ENCODE measurements around the gene CDK6.

Gene CDK6

GRCh38 chr7:92589056-92589455, 247.3 kb downstream of the CDK6 start:
- no peak for DNase-seq (ENCODE audit: low read depth in 2 of 2)

DNA sequence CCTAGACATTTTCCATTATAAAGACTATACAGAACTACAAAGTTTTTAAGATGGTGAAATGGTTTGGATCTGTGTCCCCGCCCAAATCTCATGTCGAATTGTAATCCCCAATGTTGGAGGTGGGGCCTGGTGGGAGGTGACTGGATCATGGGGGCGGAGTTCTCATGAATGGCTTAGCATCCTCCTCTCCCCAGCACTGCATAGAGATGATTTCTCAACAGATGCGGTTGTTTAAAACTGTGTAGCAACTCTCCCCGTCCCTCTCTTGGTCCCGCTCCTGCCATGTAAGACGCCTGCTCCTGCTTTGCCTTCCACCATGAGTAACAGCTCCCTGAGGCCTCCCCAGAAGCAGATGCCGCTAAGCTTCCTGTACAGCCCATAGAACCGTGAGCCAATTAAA, 247.8 kb downstream of the CDK6 start:
- DNase-seq (ENCODE audit: low read depth in 2 of 2): no peak

GRCh38 chr7:92586841-92587240, 249.5 kb downstream of the CDK6 start:
- DNase-seq (ENCODE audit: low read depth in 2 of 2): no peak

- DNase-seq (ENCODE audit: low read depth in 2 of 2): peak; percentile 16 to 18
These were observed 250.0 kb downstream of the CDK6 start for GRCh38 chr7:92586403-92586802.

DNA sequence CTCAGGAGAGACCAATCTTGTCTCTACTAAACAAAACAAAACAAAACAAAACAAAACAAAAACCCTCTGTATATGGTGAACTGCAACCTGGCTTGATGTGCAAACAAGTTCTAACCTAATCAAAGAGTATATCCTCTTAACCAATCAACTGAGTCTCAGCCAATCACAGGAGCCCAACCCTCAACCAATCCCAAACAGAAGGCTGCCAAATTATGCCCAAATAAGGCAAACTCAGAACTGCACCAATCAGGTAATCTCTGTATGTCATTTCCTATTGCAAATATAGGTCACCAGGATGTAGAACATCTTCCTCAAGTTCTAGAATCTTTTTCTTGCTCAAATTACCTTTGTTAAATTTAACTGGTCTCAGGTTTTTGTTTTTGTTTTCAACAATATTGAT, 251.4 kb downstream of the CDK6 start:
- DNase-seq (ENCODE audit: low read depth in 2 of 2): no peak

DNA sequence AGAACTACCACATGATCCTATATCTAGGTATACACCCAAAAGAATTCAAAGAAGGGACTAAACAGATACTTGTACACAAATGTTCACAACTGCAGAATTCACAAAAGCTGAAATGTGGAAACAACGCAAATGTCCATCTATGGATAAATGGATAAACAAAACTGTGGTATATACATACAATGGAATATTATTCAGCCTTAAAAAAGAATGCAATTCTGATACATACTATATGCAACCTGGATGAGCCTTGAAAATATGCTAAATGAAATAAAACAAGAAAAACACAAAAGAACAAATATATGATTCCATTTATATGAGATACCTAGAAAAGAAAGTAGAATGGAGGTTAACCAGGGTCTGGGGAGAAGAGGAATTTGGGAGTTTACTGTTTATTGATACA, 253.4 kb downstream of the CDK6 start:
- DNase-seq (ENCODE audit: low read depth in 2 of 2): no peak

DNA sequence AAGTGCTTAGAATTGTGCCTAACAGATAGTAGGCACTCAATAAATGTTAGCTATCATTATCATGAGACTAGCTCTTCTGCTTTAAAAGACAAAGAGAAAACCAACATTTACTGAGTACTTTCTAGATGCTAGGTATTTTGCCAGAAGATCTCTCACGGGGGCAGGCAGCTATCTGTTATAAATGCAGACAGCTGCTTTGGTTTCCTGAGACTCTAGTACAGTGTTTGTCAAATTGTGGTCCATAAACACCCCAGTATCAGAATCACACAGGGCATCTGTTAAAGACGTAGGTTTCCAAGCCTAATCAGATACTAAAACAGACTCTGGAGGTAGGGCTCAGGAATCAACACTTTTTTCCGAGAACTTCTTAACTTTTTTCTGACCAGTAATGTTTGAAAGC, 260.1 kb downstream of the CDK6 start:
- no peak for DNase-seq (ENCODE audit: low read depth in 2 of 2)

- no peak for DNase-seq (ENCODE audit: low read depth in 2 of 2)
These were observed 267.2 kb downstream of the CDK6 start for GRCh38 chr7:92569137-92569536.

- DNase-seq (ENCODE audit: low read depth in 2 of 2): no peak
These were observed 268.9 kb downstream of the CDK6 start for GRCh38 chr7:92567460-92567859.

GRCh38 chr7:92563345-92563744, 273.0 kb downstream of the CDK6 start:
- no peak for DNase-seq (ENCODE audit: low read depth in 2 of 2)

- DNase-seq (ENCODE audit: low read depth in 2 of 2): no peak
These were observed 275.8 kb downstream of the CDK6 start for GRCh38 chr7:92560602-92561001.

GRCh38 chr7:92557808-92558362, 278.5 kb downstream of the CDK6 start:
- no peak for DNase-seq (ENCODE audit: low read depth in 2 of 2)

DNA sequence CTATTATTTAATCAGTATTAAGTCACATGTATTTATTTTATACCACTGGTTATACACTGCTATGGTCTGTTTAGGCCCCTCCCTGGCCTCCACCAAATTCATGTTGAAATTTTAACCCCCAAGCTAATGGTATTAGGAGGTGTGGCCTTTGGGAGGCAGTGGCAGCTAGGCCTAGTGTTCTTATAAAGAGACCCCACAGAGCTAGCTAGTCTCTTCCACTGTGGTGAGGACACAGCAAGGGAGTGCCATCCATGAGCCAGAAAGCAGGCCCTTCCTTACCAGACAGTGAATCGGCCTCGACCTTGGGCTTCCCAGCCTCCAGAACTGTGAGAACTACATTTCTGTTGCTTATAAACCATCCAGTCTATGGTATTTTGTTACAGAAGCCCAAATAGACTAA, 279.1 kb downstream of the CDK6 start:
- DNase-seq (ENCODE audit: low read depth in 2 of 2): no peak

Data from fibroblast of skin of left quadriceps (primary cell).